Activated naive CD4-positive, alpha-beta T cell treated with anti-CD3 and anti-CD28 coated beads, Interleukin-2, amount 50 U/mL, for 16 hours (primary cell): ENCODE results near the gene LMX1B.
A peak's percentile ranks its signal among the peaks of the same experiment; 100 is the strongest.
"Not testable (repeated sequence)": the region's sequence is repeated elsewhere in the genome, so short reads cannot be mapped to it uniquely, and the experiment has no call there.

ENCODE experiments used
- DNase-seq: peaks from one replicate; pipeline ENCODE4 v3.0.0-alpha.2; 2020

Gene LMX1B

GRCh38 chr9:126700296-126700695, 86.6 kb downstream of the LMX1B start:
- DNase-seq, result no peak

DNA sequence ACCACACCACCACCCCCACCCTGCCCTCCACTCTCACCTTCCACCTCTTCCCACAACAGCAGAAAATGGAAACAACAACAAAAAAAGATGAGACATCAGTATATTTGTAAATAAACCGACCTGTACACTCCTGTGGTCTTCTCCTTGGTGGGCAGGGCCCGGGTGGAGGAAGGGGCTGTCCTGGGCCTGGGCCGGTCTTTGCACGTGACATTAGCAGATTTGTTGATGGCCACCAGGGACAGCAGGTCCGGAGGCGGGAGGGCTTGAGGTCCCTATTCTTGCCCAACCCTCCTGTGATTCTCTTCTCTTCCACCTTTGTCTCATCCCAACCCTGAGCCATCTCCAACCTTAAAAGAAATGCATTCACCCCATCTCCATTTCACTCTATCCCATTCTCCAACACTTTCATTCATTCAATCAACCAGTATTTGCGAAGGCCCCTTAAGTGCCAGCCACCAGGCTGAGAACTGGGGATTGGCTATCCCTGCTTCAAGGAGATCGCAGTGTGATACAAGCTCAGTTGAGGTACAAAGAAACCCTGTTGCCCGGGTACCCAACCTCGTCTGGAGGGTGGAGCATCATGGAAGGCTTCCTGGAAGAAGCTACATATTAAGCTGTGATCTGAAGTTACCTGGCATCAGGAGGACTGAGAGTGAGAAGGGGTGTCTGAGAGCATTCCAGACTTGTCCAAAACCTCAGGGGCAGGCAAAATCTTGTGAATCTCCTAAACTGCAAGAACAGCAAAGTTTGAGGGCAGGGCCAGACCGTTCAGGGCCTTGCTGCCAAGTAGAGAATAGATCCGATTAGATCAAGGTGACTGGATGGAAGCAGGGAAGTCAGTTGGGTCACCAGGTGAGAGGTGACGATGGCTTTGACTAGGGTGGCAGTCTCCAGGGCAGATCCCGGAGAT, 87.4 kb downstream of the LMX1B start:
- DNase-seq, result no peak

GRCh38 chr9:126701813-126702140, 88.0 kb downstream of the LMX1B start:
- DNase-seq, result no peak

DNA sequence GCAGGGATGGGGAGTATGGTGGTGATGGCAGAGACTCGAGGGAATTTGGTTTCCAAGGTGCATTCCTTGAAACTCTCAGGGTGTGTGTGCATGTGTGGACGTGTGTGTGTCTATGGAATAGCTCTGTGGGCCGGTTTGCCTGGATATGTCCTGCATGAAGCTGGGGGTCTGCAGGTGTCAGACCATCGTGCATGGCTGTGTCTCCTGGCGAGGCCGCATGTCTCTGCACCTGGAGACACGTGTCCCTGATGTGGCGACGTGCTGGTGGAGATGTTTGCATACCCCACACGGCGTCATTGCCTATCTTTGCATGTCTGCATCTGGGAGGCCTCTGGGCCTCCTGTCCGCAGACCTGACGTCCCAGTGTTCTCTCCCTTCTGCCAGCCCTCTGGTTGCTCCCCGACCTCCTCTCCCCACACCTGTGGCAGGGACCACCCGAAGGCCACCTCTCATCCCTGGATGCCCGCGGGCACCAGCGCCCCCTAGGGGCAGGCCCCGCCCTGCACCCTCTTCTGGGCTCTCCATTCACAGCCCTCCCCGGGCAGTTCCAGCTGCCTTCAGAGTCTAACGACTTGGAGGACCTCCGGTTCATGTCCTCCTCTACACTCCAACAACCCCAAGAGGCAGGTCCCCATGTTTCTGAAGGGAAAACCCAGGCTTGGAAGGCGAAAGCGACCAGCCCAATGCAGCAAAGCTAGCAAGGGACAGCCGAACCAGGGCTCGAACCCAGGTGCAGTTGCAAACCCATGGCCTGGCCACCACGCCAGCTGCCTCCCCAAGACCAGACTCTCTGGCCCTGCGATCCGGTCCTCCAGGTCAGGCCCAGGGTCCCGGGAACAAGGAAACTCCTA, 88.6 kb downstream of the LMX1B start:
- DNase-seq, result peak; percentile 43

DNA sequence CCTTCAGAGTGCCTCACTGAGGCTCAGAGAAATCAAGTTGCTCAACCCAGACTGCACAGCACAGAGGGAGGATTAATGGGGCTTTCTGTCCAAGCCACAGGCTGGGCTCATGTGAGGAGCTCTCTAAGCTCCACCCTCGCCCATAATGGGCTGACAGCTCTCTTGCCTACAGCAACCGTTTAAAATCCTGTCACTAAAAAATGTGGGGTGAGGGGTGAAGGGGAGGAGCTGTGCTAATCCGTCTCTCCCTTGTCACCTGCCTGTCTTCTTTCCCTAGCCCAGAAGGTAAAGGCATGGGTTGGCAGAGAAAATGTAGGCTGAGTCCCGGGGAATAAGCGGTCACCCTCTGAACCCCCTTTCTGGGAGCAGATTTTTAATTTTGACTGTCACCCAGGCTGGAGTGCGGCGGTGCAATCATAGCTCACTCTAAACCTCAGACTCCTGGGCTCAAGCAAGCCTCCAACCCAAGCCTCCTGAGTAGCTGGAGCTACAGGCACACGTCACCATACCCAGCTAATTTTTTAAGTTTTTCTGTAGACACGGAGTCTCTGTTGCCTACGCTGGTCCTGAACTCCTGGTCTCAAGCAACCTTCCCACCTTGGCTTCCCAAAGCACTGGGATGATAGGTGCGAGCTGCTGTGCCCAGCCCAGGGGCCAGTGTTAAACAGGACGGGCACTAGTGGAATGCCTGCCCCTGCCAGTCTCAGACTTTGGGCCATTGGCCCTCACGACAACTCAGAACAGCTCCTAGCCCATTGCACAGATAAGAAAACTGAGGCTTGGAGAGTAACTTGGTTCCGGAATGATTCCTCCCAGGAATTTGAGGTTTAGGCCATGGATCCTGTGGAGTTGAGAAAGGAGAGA, 89.5 kb downstream of the LMX1B start:
- DNase-seq, result no peak

- DNase-seq, result no peak
These were observed 90.1 kb downstream of the LMX1B start for GRCh38 chr9:126703866-126704156.

DNA sequence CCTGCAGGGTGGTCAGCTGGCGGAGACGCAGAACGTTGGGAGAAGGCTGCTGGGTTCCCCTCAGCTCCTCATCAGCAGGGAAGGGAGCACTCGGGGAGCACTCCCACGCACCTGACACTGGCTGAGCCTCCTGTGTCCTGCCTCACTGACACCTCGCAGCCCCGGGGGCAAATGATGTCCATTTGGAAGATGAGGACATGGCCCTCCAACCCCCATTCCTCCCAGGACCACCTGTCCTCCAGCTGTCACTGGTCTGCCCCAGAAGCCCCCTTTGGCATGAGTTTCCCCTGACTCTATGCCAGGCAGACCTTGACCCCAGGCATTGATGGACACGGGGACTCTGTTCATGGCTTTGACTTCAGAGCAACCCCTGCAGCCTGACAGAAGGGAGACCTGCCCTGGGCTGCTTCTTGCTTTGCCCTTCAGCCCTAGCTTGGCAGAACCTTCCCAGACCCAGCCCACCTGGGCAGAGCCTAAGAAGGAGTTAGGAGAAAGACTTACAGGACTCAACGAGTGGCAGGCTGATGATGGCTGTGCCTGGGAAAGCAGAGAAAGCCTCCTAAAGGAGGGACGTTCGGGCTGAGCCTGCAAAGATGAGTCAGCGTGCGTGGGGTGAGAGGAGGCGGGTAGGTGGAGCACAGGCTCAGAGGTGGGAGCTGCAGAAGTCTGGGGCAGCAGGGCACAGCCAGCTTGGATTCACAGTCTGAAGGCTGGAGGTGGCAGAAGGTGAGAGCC, 90.6 kb downstream of the LMX1B start:
- peak; percentile 61 for DNase-seq

DNA sequence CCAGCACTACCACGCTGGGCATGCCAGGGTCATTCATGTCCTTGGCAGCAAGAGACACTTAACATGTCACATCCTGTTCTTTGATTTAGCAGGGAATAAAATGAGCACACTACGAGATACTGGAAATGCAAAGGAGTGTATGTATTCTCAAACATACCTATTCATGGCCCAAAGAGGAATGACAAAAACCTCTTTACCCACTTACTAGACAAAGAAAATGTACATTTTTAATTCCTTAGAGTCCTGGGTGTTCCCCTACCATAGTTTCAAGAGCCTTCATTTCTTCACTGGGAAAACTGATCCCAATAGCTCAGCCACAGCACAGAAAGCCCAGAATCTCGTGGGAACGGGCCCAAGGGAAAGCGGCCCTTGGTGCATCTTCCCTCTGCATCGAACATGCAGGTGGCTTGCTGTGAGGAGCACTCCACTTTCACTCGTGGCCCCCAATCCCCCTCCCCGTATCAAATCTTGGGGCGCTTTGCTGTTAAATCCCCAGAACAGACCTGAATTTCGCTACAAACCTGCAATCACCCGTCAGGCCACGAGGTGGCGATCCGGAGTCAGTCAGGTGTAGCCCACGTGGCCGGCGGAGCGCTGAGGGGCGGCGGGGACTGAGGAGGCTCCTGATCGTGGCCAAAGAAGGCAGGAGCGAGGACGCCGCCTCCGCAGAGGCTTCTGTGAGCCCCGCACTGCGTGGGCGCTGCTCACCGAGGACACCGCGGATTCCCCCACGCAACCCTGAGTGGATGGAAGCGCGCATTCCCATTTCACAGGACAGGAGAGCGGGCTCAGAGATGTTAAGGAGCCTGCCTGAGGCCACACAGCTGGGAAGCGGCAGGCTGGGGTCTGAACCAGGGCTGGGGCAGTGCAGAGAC, 91.4 kb downstream of the LMX1B start:
- peak; percentile 88 for DNase-seq

DNA sequence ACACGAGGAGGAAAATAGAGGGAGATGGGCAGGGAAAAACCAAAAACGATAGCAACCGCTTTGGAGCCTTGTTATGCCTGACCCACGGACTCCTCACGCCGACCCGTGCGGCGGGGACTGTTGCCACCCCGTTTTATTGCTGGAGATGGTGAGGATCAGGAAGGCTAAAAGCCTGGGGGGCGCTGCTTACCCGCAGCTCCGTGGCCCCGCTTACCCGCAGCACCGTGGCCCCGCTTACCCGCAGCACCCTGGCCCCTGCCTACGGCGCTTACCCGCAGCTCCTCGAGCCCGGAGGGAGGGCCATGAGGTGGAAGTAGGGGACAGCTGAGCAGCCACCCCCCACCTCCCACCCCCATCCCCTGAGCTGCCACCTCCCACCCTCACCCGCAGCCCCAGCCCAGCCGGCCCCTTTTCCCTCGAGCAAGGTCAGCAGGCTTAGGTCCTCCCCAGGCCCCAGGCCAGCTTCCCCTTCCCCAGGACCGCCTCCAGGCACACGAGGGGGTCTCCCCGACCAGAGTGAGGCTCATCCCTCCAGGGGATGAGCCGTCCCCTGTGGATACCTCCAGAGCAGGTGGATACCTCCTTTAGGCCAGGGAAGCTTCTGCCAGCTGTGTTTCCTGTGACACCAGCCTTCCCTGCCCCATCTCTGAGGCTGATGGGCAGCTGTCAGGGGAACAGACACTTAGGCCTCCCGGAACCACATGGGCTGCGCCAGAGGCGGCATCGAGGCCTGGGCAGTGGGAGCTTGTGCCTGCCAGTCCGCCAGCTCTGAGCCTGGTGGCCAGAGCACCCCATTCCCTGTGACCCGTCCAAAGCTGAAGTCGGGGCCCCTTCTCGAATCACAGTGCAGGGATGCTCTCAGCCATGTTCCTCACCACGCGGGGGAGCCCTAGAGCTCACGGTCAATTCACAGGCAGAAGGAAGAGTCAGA, 92.3 kb downstream of the LMX1B start:
- DNase-seq, result peak; percentile 80

- DNase-seq, result no peak
These were observed 92.9 kb downstream of the LMX1B start for GRCh38 chr9:126706698-126707053.

DNA sequence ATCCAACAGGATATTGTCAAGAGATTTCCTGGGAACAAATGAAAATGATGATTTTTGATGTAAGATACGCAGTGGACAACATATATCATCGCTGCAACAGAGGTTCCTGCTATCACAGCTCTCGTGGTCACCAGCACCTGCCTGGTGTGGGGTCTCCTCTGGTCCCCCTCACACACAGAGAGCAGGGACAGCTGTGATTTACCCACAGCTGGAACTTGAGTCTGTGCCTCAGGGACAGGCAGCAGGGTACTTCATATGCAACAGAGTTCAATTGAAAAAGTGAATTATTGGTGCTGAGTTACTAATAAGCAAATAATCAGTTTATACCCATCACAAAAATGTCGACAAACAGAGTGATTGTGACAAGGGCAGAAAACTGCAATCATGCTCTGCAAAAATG, 93.4 kb downstream of the LMX1B start:
- DNase-seq, result no peak

DNA sequence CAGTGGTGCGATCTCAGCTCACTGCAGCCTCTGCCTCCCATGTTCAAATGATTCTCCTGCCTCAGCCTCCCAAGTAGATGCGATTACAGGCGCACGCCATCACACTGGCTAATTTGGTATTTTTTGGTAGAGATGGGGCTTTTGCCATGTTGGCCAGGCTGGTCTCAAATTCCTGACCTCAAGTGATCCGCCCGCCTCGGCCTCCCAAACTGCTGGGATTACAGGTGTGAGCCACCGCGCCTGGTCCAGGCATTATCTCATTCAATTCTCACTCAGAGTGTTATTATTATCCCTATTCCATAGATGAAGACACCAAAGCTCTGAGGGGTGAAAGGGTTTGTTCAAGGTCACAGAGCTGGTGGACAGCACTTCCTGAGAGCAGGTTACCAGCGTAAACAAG, 94.0 kb downstream of the LMX1B start:
- not testable (repeated sequence) for DNase-seq

DNA sequence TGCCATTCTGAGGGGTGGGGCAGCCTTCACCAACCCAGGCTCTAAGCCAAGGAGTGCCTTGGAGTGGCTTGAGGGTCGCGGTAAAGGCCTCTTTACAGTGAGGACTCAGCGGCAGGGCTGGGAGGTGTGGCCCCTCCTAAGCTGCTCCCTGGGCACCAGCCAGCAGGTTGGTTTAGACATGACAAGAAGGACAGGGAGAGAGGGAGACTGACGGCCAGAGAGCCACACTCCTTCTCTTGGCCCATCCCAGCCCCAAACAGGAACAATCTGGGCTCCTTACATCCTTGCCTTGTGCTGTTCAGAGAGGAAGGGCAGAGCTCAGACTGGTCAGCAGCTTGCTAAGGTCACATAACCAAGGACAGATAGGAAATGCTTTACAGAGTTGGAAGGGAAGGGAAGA, 94.5 kb downstream of the LMX1B start:
- DNase-seq, result no peak

GRCh38 chr9:126709241-126709640, 95.5 kb downstream of the LMX1B start:
- DNase-seq, result no peak

DNA sequence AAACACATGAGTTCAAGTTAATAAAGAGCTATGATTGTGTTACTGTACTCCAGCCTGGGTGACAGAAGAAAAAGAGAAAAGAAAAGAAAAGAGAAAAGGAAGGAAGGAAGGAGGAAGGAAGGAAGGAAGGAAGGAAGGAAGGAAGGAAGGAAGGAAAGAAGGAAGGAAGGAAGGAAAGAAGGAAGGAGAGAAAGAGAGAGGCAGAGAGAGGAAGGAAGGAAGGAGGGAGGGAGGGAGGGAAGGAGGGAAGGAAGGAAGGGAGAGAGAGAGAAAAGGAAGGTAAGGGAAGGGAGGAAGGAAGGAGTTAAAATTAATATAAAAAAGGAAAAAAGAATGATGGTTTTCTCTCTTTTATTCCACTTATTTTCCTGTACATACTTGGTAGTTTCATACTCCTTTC, 101.7 kb downstream of the LMX1B start:
- DNase-seq, result no peak

DNA sequence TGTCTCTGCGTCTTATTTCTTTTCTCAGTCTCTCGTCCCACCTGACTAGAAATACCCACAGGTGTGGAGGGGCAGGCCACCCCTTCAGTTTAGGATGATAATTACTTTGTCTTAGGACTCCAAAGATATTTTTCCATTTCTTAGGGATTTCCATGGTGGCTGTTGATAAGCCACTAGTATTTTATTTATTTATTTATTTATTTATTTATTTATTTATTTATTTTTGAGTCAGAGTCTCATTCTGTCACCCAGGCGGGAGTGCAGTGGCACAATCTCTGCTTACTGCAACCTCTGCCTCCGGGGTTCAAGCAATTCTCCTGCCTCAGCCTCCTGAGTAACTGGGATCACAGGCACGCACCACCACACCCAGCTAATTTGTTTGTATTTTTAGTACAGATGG, 103.7 kb downstream of the LMX1B start:
- DNase-seq, result not testable (repeated sequence)

GRCh38 chr9:126719618-126720031, 105.9 kb downstream of the LMX1B start:
- DNase-seq, result peak; percentile 76

- DNase-seq, result no peak
These were observed 106.3 kb downstream of the LMX1B start for GRCh38 chr9:126720036-126720435.

DNA sequence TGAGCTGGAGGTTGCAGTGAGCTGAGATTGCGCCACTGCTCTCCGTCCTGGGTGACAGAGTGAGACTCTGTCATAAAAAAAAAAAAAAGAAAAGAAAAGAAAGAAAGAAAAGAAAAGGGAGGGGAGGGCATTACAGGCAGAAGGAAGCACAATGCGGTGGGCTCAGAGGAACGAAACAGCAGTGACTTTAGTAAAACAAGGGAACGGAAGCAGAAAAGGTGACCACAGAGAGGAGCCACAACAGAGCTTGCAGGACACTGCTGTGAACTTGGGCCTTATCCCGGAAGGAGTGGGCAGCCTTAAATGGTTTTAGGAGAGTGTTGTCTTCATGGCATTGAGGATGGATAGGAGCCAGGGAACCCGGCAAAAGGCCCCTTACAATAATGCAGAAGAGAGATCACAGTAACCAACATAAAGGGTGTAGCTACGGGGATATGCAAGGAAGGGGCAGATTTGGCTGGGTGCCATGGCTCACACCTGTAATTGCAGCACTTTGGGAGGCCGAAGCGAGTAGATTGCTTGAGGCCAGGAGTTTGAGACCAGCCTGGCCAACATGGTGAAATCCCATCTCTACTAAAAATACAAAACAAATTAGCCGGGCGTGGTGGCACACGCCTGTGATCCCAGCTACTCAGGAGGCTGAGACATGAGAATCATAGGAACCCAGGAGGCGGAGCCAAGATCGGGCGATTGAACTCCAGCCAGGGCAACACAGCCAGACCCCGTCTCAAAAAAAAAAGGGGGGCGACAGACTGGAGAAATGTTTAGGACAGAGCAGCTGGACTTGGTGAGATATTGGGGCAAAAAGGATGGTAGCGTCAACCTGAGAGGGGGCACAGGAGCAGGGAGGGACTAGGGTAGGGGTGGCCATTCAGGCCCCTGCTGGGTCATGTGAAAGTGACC, 107.2 kb downstream of the LMX1B start:
- DNase-seq, result no peak
